GM10847 (cell line): Measurements from ENCODE around the gene AZU1.

ENCODE experiments used
- POLR2A ChIP-seq: IDR thresholded peaks from 2 replicates; pipeline ENCODE4 v1.6.1; 2011; ENCODE audit not compliant: insufficient read length; ENCODE audit errors: extremely low read depth

Gene AZU1

DNA sequence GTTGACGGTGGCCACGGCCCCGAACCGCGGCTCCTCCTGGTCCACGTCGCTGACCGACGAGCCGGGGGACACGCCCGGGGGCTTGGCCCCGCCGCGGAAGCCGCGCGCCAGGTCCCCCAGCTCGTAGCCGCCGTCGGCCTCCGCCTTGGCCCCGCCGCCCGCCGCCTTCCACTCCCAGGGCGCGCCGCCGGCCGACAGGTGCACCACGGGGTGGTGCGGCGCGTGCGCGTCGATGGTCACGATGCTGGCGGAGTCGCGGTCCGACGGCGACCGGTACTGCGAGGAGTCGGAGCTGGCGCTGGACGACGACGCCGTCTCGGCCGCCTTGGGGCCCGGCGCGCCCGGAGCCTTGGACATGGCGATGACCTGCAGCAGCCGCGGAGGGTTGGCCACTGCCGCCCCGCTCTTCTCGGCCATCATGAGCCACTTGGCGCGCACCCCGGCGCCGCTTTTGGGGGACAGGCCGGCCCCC, 14.9 kb upstream of the AZU1 start:
- TF ChIP-seq POLR2A, result no peak

- TF ChIP-seq POLR2A, result peak; percentile 15
Measured at GRCh38 chr19:813219-814151, 14.2 kb upstream of the AZU1 start.

GRCh38 chr19:814152-815078, 13.2 kb upstream of the AZU1 start:
- TF ChIP-seq POLR2A, result no peak

GRCh38 chr19:815079-815774, 12.4 kb upstream of the AZU1 start:
- no peak for TF ChIP-seq POLR2A

DNA sequence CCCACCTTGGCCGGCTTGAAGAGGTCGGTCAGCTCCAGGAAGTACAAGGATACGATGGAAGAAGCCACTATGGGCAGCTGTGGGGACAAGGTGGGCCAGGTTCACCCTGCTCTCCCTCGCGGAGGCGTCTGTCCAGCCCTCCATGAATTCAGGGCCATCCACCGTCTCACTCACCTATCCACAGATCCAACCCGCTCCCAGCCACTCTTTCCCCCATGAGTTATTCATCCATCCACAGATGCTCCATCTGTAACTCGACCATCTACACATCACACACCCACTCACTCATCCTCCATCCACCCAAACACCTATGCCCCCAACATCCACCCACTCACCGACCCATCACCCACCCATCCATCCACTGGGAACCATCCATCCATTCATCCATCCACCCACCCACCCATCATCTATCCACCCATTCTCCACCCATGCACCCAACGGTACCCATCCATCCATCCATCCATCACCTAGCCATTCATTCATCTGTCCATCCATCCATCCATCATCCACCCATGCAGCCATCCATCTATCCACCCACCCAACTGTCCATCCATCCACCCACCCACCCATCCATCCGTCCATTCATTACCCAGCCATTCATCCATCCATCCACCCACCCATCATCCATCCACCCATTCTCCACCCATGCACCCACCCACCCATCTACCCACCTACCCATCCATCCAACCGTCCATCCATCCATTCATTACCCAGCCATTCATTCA, 11.7 kb upstream of the AZU1 start:
- no peak for TF ChIP-seq POLR2A

DNA sequence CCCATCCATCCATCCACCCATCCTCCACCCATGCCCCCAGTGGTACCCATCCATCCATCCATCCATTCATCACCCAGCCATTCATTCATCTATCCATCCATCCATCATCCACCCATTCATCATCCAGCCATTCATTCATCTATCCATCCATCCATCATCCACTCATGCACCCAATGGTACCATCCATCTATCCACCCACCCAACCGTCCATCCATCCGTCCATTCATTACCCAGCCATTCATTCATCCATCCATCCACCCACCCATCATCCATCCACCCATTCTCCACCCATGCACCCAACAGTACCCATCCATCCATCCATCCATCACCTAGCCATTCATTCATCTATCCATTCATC, 11.2 kb upstream of the AZU1 start:
- TF ChIP-seq POLR2A, result no peak

DNA sequence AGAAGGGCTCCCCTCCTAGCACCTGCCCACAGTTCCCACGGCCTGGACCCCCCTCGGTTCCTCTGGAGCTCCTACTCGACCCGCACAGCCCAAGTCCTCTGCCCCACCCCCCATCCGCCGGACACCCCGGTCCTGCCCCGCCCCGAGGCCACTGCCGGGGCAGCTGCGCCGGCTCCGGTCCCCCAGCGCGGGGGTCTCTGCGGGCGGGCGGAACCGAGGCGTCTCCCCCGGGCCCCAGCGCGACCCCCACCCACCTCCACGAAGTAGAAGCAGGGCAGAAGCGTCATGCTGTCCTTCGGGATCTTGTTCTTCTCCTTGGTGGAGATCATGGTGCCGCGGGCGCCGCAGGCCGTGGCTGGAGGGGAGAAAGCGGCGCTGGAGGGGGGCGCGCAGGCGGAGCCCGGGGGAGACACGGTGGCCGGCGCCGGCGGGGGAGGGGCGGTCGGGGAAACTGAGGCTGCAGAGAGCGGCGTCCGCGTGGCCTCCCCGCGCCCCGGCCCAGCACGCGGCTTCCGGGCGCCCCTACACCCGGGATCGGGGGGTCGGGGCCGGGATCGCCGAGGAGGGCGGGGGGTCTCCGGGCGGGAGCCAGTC, 6.3 kb upstream of the AZU1 start:
- TF ChIP-seq POLR2A, result no peak

DNA sequence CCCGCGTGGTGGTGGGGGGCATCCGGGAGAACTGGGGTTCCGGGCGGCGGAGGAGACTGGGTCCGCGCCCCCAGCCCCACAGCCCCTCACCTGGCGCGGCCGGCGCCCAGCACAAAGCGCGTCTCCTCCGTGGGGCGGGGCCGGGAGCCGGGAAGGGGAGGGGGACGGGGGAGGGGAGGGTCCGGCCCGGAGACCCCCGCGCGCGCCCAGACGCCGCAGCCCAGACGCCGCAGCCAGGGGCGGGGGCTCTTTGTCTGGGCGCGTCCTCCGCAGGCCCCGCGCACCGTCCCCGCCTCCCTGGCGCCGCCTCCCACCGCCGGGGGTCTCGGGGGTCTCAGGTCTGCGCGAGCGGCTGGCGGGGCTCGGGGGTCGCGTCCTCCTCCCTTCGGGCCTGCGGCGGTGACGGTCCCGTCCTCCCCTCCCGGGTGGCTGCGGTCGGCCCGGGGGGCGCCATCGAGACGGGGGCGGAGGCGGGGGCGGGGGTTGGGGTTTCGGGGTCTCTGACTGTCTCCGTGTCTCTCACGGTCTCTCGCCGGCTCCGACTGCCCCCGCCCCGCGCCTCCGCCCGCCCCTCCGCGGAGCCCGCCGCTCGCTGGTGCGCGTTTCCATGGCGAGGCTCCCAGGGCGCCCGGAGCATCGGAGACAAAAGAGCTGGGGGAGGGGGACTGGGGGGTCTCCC, 5.7 kb upstream of the AZU1 start, which contains the start of gene PLPPR3:
TSS of gene PLPPR3 (minus strand) at position 131 of the 679 bp plus-strand sequence. CDS start 396 bp downstream, outside the sequence.
- TF ChIP-seq POLR2A, result no peak

DNA sequence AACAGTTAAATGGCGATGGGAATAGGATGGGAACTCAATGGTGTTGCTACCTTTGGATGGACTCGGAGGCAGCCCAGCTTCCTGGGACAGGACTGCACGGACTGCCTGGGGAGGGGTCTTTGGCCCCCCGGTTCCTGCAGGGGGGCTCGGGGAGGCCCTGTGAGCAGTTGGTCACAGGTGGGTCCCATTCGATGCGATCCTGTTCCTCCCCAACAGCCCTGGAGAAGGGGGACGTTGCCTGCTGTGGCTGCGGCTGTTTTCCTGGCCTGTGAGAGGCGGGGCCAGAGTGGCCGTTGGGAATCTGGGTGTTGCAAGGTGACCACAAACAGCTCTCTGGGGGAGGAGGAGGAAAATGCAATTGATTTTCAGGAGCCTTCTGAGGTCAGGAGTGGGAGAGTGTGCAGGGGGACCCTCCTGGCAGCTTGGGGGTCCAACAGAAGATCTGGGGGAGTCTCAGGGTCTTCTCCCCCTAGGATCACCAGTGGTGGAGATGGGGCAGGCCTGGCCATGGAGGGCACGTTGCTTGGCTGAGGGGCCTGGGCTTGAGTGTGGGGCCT, 4.0 kb upstream of the AZU1 start:
- TF ChIP-seq POLR2A, result no peak

- TF ChIP-seq POLR2A, result no peak
Measured at GRCh38 chr19:824885-825284, 2.8 kb upstream of the AZU1 start.

GRCh38 chr19:825897-826644, 1.6 kb upstream of the AZU1 start:
- no peak for TF ChIP-seq POLR2A

- TF ChIP-seq POLR2A, result no peak
Measured at GRCh38 chr19:827314-827709, 325 bp upstream of the AZU1 start.
